Loucy (cell line): ENCODE results near the gene CLTCL1.

Source experiments
- H2AFZ ChIP-seq: fragments of 200-600 bp; sonication (generic); 2 replicates; pipeline ENCODE4 v1.6.0; 2016; ENCODE audit warnings: antibody characterized with exemption, mild to moderate bottlenecking, low read length, moderate library complexity
- H3F3A ChIP-seq: fragments of 200-600 bp; 2 replicates; pipeline ENCODE4 v1.6.0; 2016; ENCODE audit warnings: antibody characterized with exemption, low read depth, mild to moderate bottlenecking
- H3K27me3 ChIP-seq: fragments of 200-600 bp; sonication (generic); 2 replicates; pipeline ENCODE4 v1.6.1; 2014; ENCODE audit warnings: low read length, mild to moderate bottlenecking; ENCODE audit not compliant: insufficient read depth, poor library complexity, severe bottlenecking
- H3K36me3 ChIP-seq: fragments of 200-600 bp; sonication (generic); 2 replicates; pipeline ENCODE4 v1.6.1; 2016; ENCODE audit warnings: low read length; ENCODE audit not compliant: insufficient read depth
- H3K4me1 ChIP-seq: fragments of 200-600 bp; sonication (generic); 2 replicates; pipeline ENCODE4 v1.5.1; 2014; ENCODE audit warnings: low read length, mild to moderate bottlenecking; ENCODE audit not compliant: insufficient read depth, poor library complexity, severe bottlenecking
- H3K4me2 ChIP-seq: fragments of 200-600 bp; sonication (generic); 2 replicates; pipeline ENCODE4 v1.6.0; 2014; ENCODE audit warnings: antibody characterized with exemption, low read length, low read depth, mild to moderate bottlenecking; ENCODE audit not compliant: poor library complexity, severe bottlenecking
- H3K4me3 ChIP-seq: fragments of 200-600 bp; sonication (generic); 2 replicates; pipeline ENCODE4 v1.5.1; 2014; ENCODE audit warnings: low read length, mild to moderate bottlenecking, mixed read lengths; ENCODE audit not compliant: poor library complexity, severe bottlenecking
- H3K79me2 ChIP-seq: fragments of 200-600 bp; sonication (generic); 2 replicates; pipeline ENCODE4 v1.6.1; 2014; ENCODE audit warnings: low read length; ENCODE audit not compliant: insufficient read depth
- H3K9ac ChIP-seq: fragments of 200-600 bp; sonication (generic); 2 replicates; pipeline ENCODE4 v1.6.0; 2014; ENCODE audit warnings: mild to moderate bottlenecking, low read depth, low read length, moderate library complexity; ENCODE audit not compliant: poor library complexity, severe bottlenecking
- H3K9me2 ChIP-seq: fragments of 200-600 bp; sonication (generic); replicated peaks from 2 replicates; pipeline ENCODE4 v1.6.1; 2016; ENCODE audit warnings: low read depth, low read length, mixed read lengths
- H3K9me3 ChIP-seq: fragments of 200-600 bp; sonication (generic); 2 replicates; pipeline ENCODE4 v1.6.1; 2014; ENCODE audit warnings: mild to moderate bottlenecking, antibody characterized with exemption, low read length, low read depth; ENCODE audit not compliant: insufficient read depth
- H4K20me1 ChIP-seq: fragments of 200-600 bp; sonication (generic); 2 replicates; pipeline ENCODE4 v1.6.0; 2014; ENCODE audit warnings: antibody characterized with exemption, low read length, mild to moderate bottlenecking; ENCODE audit not compliant: insufficient read depth, poor library complexity, severe bottlenecking
- EZH2phosphoT487 ChIP-seq: fragments of 200-600 bp; IDR thresholded peaks from 2 replicates; pipeline ENCODE4 v1.6.1; 2018; ENCODE audit warnings: antibody characterized with exemption, mild to moderate bottlenecking, moderate library complexity, borderline replicate concordance
- TF ChIP-seq, protein P1 (sequence below): fragments of 200-600 bp; sonication (generic); conservative IDR thresholded peaks from 2 replicates; pipeline ENCODE4 v1.5.1; 2014; ENCODE audit warnings: mild to moderate bottlenecking, antibody characterized with exemption, low read length

The CLTCL1 gene

DNA sequence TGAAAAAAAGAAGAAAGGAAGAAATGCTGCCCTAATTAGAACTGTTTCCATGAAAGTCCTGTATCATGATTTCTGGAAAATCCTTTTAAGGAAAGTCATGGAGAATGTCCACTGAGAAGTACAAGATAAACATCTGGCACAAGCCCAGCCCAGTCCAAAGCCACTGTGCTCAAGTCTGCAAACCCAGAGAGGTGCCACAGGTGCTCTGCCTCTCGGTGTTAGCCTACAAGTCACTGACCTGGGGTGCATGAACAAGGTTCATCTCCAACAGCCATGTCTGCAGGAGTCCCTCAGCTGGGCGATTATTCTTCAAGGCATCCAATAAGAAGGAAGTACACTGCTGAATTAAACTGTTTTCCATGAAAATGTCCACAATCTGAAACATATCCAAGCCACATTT lies 61.9 kb downstream of the CLTCL1 start:
- H3K4me3 ChIP-seq: no peak overlapping the region
- no peaks in the 10 kb centered on the region for H3K9me2 ChIP-seq
- H3K9ac ChIP-seq: no peak overlapping the region
- no peaks in the 10 kb centered on the region for H3F3A ChIP-seq
- H3K4me1 ChIP-seq: no peaks in the 10 kb centered on the region
- H3K9me3 ChIP-seq: no peaks in the 10 kb centered on the region
- no peak overlapping the region for H2AFZ ChIP-seq
- H3K27me3 ChIP-seq: no peaks in the 10 kb centered on the region
- no peaks in the 10 kb centered on the region for H4K20me1 ChIP-seq
- H3K36me3 ChIP-seq: no peaks in the 10 kb centered on the region
- no peak overlapping the region for H3K4me2 ChIP-seq
- TF ChIP-seq, protein P1, sequence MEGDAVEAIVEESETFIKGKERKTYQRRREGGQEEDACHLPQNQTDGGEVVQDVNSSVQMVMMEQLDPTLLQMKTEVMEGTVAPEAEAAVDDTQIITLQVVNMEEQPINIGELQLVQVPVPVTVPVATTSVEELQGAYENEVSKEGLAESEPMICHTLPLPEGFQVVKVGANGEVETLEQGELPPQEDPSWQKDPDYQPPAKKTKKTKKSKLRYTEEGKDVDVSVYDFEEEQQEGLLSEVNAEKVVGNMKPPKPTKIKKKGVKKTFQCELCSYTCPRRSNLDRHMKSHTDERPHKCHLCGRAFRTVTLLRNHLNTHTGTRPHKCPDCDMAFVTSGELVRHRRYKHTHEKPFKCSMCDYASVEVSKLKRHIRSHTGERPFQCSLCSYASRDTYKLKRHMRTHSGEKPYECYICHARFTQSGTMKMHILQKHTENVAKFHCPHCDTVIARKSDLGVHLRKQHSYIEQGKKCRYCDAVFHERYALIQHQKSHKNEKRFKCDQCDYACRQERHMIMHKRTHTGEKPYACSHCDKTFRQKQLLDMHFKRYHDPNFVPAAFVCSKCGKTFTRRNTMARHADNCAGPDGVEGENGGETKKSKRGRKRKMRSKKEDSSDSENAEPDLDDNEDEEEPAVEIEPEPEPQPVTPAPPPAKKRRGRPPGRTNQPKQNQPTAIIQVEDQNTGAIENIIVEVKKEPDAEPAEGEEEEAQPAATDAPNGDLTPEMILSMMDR: no peak
- no peak for TF ChIP-seq EZH2phosphoT487
- H3K79me2 ChIP-seq: no peaks in the 10 kb centered on the region

DNA sequence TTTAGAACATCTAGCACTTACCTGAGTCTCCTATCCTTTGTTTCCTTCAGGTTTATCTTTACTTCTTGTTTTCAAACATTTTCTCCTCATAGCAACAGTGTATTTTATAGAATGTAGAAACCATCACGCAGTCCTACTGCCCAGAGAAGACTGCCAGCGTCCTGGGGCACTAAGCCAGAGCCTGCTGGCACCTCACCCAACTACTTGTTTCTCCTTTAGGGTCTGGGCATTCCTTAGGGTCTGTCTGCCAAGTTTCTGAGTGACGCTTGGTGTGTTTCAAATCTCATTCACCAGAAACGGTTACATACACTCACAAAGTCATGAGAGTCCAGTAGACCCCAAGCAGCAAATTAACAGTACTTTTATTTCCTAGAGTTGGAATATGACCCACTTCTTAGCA lies 63.3 kb downstream of the CLTCL1 start:
- H3K9me3 ChIP-seq: no peaks in the 10 kb centered on the region

DNA sequence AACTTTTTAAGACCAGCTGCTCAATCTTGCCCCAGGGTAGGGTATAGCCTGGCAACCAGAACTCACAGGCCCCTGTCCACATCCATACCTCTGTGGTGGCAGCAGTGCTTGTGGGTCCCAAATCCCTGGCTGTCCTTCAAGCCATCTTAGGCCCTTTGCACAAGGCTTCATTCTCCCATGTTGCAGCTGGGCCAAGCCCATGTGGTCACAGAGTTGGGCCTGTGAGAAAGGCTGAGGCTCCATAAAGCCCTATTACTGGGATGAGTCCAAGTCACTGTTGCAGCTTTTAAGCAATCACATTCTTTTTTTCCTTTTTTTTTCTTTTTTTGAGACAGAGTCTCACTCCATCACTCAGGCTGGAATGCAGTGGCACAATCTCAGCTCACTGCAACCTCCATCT lies 65.1 kb downstream of the CLTCL1 start:
- H3K36me3 ChIP-seq: no peaks in the 10 kb centered on the region

More for the DNA sequence above, 63.3 kb downstream of the CLTCL1 start:
- no peaks in the 10 kb centered on the region for H4K20me1 ChIP-seq
- no peak overlapping the region for H3K4me2 ChIP-seq
- H3F3A ChIP-seq: no peaks in the 10 kb centered on the region
- no peaks in the 10 kb centered on the region for H3K79me2 ChIP-seq
- H3K9ac ChIP-seq: no peak overlapping the region
- no peak overlapping the region for H2AFZ ChIP-seq
- no peak overlapping the region for H3K4me3 ChIP-seq
- no peak for TF ChIP-seq EZH2phosphoT487
- TF ChIP-seq, protein P1: no peak
- H3K4me1 ChIP-seq: peaks cover 10% of the 10 kb centered on the region
- no peaks in the 10 kb centered on the region for H3K9me2 ChIP-seq
- H3K36me3 ChIP-seq: no peaks in the 10 kb centered on the region
- H3K27me3 ChIP-seq: no peaks in the 10 kb centered on the region

More for the DNA sequence above, 65.1 kb downstream of the CLTCL1 start:
- no peaks in the 10 kb centered on the region for H3F3A ChIP-seq
- TF ChIP-seq, protein P1: no peak
- no peak for TF ChIP-seq EZH2phosphoT487
- no peaks in the 10 kb centered on the region for H3K27me3 ChIP-seq
- no peaks in the 10 kb centered on the region for H3K9me3 ChIP-seq
- no peak overlapping the region for H3K9ac ChIP-seq
- H3K9me2 ChIP-seq: no peaks in the 10 kb centered on the region
- no peaks in the 10 kb centered on the region for H4K20me1 ChIP-seq
- no peak overlapping the region for H3K4me3 ChIP-seq
- no peak overlapping the region for H2AFZ ChIP-seq
- H3K4me1 ChIP-seq: peaks cover 13% of the 10 kb centered on the region
- H3K79me2 ChIP-seq: no peaks in the 10 kb centered on the region
- no peak overlapping the region for H3K4me2 ChIP-seq
